Esophagus muscularis mucosa (tissue), 4 donors: ENCODE results near the gene MMS19. TPM values are rescaled to one million over a fixed set of nuclear protein-coding genes. Genes with fewer than 3 reads are reported as not detected.

ENCODE experiments used
- DNase-seq: peaks from one replicate; pipeline ENCODE4 v3.0.0-alpha.2; 2017; ENCODE audit errors: extremely low spot score
- H3K27ac ChIP-seq, 4 donors: fragments of 200-600 bp; sonication (generic); replicated peaks in 1 of 4; 1 replicate in 3 of 4; 2 replicates in 1 of 4; pipeline ENCODE4 v1.5.1; 2016 to 2019; ENCODE audit warnings: mild to moderate bottlenecking in 1 of 4
- H3K27me3 ChIP-seq, 4 donors: fragments of 200-600 bp; sonication (generic); one replicate each; pipeline versions ENCODE4 v1.5.1 to v1.6.0; 2016 to 2019
- H3K36me3 ChIP-seq, 4 donors: fragments of 200-600 bp; sonication (generic); one replicate each; pipeline ENCODE4 v1.5.1; 2016 to 2019
- H3K4me1 ChIP-seq, 4 donors: fragments of 200-600 bp; sonication (generic); one replicate each; pipeline ENCODE4 v1.5.1; 2016 to 2019
- H3K4me3 ChIP-seq, 4 donors: fragments of 200-600 bp; sonication (generic); 1 replicate in 2 of 4; 2 replicates in 2 of 4; pipeline ENCODE4 v1.5.1; 2016 to 2019; ENCODE audit warnings: mild to moderate bottlenecking in 4 of 4, moderate library complexity in 1 of 4
- H3K9me3 ChIP-seq, 4 donors: fragments of 200-600 bp; sonication (generic); 1 replicate in 3 of 4; 2 replicates in 1 of 4; pipeline ENCODE4 v1.5.1; 2016 to 2019
- CTCF ChIP-seq, 3 experiments: fragments of 200-600 bp in 2 of 3; fragments of 450-650 bp in 1 of 3; sonication (generic) in 2 of 3; IDR thresholded peaks; one replicate each; pipeline ENCODE4 v1.5.1; 2017 to 2019; ENCODE audit warnings: antibody characterized with exemption in 3 of 3, mild to moderate bottlenecking in 2 of 3, moderate library complexity in 1 of 3
- EP300 ChIP-seq: sonication (generic); formaldehyde crosslinking; IDR thresholded peaks from one replicate; pipeline ENCODE4 v1.6.1; 2017; ENCODE audit warnings: antibody characterized with exemption
- POLR2A ChIP-seq: fragments of 450-650 bp; IDR thresholded peaks from one replicate; pipeline ENCODE4 v1.6.1; 2017; ENCODE audit warnings: antibody characterized with exemption, moderate library complexity, mild to moderate bottlenecking, low read depth
- POLR2AphosphoS5 ChIP-seq, 2 donors: sonication (generic); formaldehyde crosslinking; IDR thresholded peaks; one replicate each; pipeline ENCODE4 v1.6.1; 2017; ENCODE audit warnings: antibody characterized with exemption in 2 of 2
- WGBS: methylation state at CpG from one replicate; pipeline ENCODE4 v1.1.5; 2018; 5-methylcytosine and 5-hydroxymethylcytosine counted together
- intact Hi-C: fragments of 100-400 bp; cut with DNase I; formaldehyde crosslinking; loops from one replicate; pipeline ENCODE4 v1.15.1; 2023
- total RNA-seq, 4 donors: library from RNA; depleted of rRNA; stranded (reverse); fragments of >200 nt; gene quantifications; one replicate each; pipeline versions ENCODE4 v1.1.0 to v1.2.1, GENCODE V29; 2016

Gene MMS19
- total RNA-seq, 4 donors from 2014 or later = 46.9 to 51.4 (median 48.6) TPM

- H3K4me1 ChIP-seq = peaks cover 60 to 74% (median 68%) of the 10 kb centered on the region in 4 donors
- TF ChIP-seq CTCF (IDR thresholded peaks at IDR 0.05) = no peak
- no peak for TF ChIP-seq POLR2A
- no peak for TF ChIP-seq POLR2AphosphoS5 (IDR thresholded peaks at IDR 0.05)
- TF ChIP-seq EP300 = no peak
- peak overlapping the region in 2 of 4 donors; percentile 4 to 56 for H3K27ac ChIP-seq
- intact Hi-C loops = no loop called here
- no peak overlapping the region for H3K4me3 ChIP-seq
- WGBS = 39% methylated on average over 2 of the region's 2 CpGs
- no peak for DNase-seq
- H3K36me3 ChIP-seq = peaks cover 0 to 6% (median 0%) of the 10 kb centered on the region in 4 donors
- H3K9me3 ChIP-seq = no peaks in the 10 kb centered on the region
- H3K27me3 ChIP-seq = no peaks in the 10 kb centered on the region
Observed at GRCh38 chr10:97494151-97494550, 4.1 kb downstream of the MMS19 start.

- WGBS = 80% methylated on average over 1 of the region's 2 CpGs
- peaks cover 47 to 60% (median 58%) of the 10 kb centered on the region in 4 donors for H3K4me1 ChIP-seq
- intact Hi-C loops = no loop called here
Observed at GRCh38 chr10:97490592-97490991, 7.6 kb downstream of the MMS19 start.

GRCh38 chr10:97485647-97486281 lies 12.5 kb downstream of the MMS19 start:
- TF ChIP-seq EP300 (no peak), POLR2AphosphoS5 (IDR thresholded peaks at IDR 0.05) (no peak), POLR2A (no peak), CTCF (IDR thresholded peaks at IDR 0.05) (no peak)
- 93% methylated on average over 4 of the region's 4 CpGs for WGBS
- H3K4me1 ChIP-seq = peaks cover 20 to 46% (median 39%) of the 10 kb centered on the region in 4 donors
- DNase-seq = no peak
- H3K9me3 ChIP-seq = no peaks in the 10 kb centered on the region
- H3K27me3 ChIP-seq = no peaks in the 10 kb centered on the region
- intact Hi-C loops = no loop called here
- no peak overlapping the region for H3K4me3 ChIP-seq
- no peak overlapping the region for H3K27ac ChIP-seq
- H3K36me3 ChIP-seq = peaks cover 5 to 29% (median 18%) of the 10 kb centered on the region in 4 donors

More at GRCh38 chr10:97490592-97490991, 7.6 kb downstream of the MMS19 start:
- H3K4me3 ChIP-seq = no peak overlapping the region
- TF ChIP-seq CTCF (IDR thresholded peaks at IDR 0.05) (no peak), EP300 (no peak), POLR2A (no peak), POLR2AphosphoS5 (IDR thresholded peaks at IDR 0.05) (no peak)
- H3K9me3 ChIP-seq = no peaks in the 10 kb centered on the region
- peaks cover 0 to 6% (median 0%) of the 10 kb centered on the region in 4 donors for H3K36me3 ChIP-seq
- no peak for DNase-seq
- no peaks in the 10 kb centered on the region for H3K27me3 ChIP-seq
- H3K27ac ChIP-seq = peak overlapping the region; percentile 16 to 47 (median 38)

- Histone ChIP-seq H3K27me3 (no peaks in the 10 kb centered on the region), H3K27ac (no peak overlapping the region), H3K4me1 (peaks cover 4 to 37% (median 33%) of the 10 kb centered on the region in 4 donors), H3K4me3 (no peak overlapping the region), H3K9me3 (no peaks in the 10 kb centered on the region), H3K36me3 (peaks cover 10 to 47% (median 37%) of the 10 kb centered on the region in 4 donors)
- DNase-seq = no peak
- intact Hi-C loops = no loop called here
- 100% methylated on average over 1 of the region's 1 CpG for WGBS
- TF ChIP-seq POLR2AphosphoS5 (IDR thresholded peaks at IDR 0.05) (no peak), EP300 (no peak), POLR2A (no peak), CTCF (IDR thresholded peaks at IDR 0.05) (no peak)
Observed at GRCh38 chr10:97483921-97484320, 14.3 kb downstream of the MMS19 start.
